HepG2 (cell line): ENCODE results near the gene PACSIN1. TPM values are rescaled to one million over a fixed set of nuclear protein-coding genes. Genes with fewer than 3 reads are reported as not detected.

Source experiments
- ATAC-seq: fragments of 200-7000 bp; cut with Tn5 transposase; 3 replicates; pipeline ENCODE4 v1.9.1; 2020; ENCODE audit warnings: mild to moderate bottlenecking, moderate library complexity
- BruUV-seq: library from RNA; stranded (reverse); fragments of 400-500 nt; replicated peaks from 2 replicates; lab custom pipeline; 2021; lab: Mats Ljungman, UMichigan
- CTCF ChIA-PET: fragments of 300-600 bp; formaldehyde crosslinking; extraction: SDS; loops from one replicate; lab custom pipeline; 2021; ENCODE audit warnings: low total read pairs, inconsistent platforms, low intra/inter-chr PET ratio; lab: Yijun Ruan, JAX
- POLR2A ChIA-PET: fragments of 350-600 bp; sonication (Branson Sonifier 250); formaldehyde crosslinking; loops from one replicate; lab custom pipeline; 2020; ENCODE audit warnings: antibody characterized with exemption, inconsistent platforms; lab: Yijun Ruan, JAX
- DNase-seq: peaks from one replicate; pipeline ENCODE4 v3.0.0-alpha.2; 2015; ENCODE audit warnings: low spot score
- FAIRE-seq: peaks from 3 replicates; lab custom pipeline; 2011; peaks lifted over from hg19 to GRCh38; lab: Jason Lieb, UNC
- H2AFZ ChIP-seq: one replicate; pipeline ENCODE4 v1.6.1; 2011; ENCODE audit warnings: low read length, inconsistent platforms
- H3K27ac ChIP-seq: fragments of 300-600 bp; 3 replicates; pipeline ENCODE4 v1.8.0; 2011; ENCODE audit warnings: mixed run types, mild to moderate bottlenecking, mixed read lengths, low read length, inconsistent platforms; ENCODE audit not compliant: insufficient read depth; ENCODE audit errors: extremely low read length
- H3K27me3 ChIP-seq, 2 experiments: fragments of 200-600 bp in 1 of 2; 2 replicates in 1 of 2; 3 replicates in 1 of 2; pipeline versions ENCODE4 v1.6.0 to v1.8.0; 2011; ENCODE audit warnings: low read length in 2 of 2, mild to moderate bottlenecking in 2 of 2, moderate library complexity in 2 of 2, inconsistent platforms in 1 of 2; ENCODE audit not compliant: insufficient read depth in 2 of 2, control insufficient read depth in 1 of 2
- H3K36me3 ChIP-seq, 2 experiments: fragments of 200-600 bp in 1 of 2; replicated peaks in 1 of 2; 2 replicates in 1 of 2; 3 replicates in 1 of 2; pipeline versions ENCODE4 v1.5.1 to v1.8.0; 2011; ENCODE audit warnings: low read length in 2 of 2, inconsistent platforms in 1 of 2; ENCODE audit not compliant: insufficient read depth in 2 of 2, control insufficient read depth in 1 of 2
- H3K4me1 ChIP-seq: 2 replicates; pipeline ENCODE4 v1.5.1; 2012; ENCODE audit warnings: low read length, inconsistent platforms; ENCODE audit not compliant: insufficient read depth
- H3K4me2 ChIP-seq: 2 replicates; pipeline ENCODE4 v1.6.0; 2011; ENCODE audit warnings: low read depth, low read length, inconsistent platforms
- H3K4me3 ChIP-seq, 3 experiments: fragments of 200-600 bp in 1 of 3; sonication (generic), shearing (Covaris generic) in 1 of 3; replicated peaks in 1 of 3; 2 replicates each; pipeline ENCODE4 v1.5.1; 2011 to 2016; ENCODE audit warnings: low read length in 3 of 3, inconsistent platforms in 2 of 3, low read depth in 2 of 3, mild to moderate bottlenecking in 2 of 3, control low read depth in 1 of 3, mixed read lengths in 1 of 3; ENCODE audit not compliant: insufficient read depth in 1 of 3
- H3K79me2 ChIP-seq: one replicate; pipeline ENCODE4 v1.6.1; 2011; ENCODE audit warnings: low read length, inconsistent platforms; ENCODE audit not compliant: insufficient read depth
- H3K9ac ChIP-seq: 2 replicates; pipeline ENCODE4 v1.6.0; 2011; ENCODE audit warnings: mild to moderate bottlenecking, low read depth, low read length, inconsistent platforms; ENCODE audit not compliant: insufficient read depth
- H3K9me3 ChIP-seq: 2 replicates; pipeline ENCODE4 v1.5.1; 2012; ENCODE audit warnings: mild to moderate bottlenecking, low read length
- H4K20me1 ChIP-seq: 2 replicates; pipeline ENCODE4 v1.6.0; 2011; ENCODE audit warnings: inconsistent platforms, mild to moderate bottlenecking, low read length, moderate library complexity; ENCODE audit not compliant: insufficient read depth
- KLF15 ChIP-seq: sonication (generic); formaldehyde crosslinking; IDR thresholded peaks from 2 replicates; pipeline ENCODE4 v1.8.1; 2023; ENCODE audit warnings: borderline replicate concordance, mild to moderate bottlenecking, inconsistent platforms, missing genetic modification reagents, mixed read lengths
- PHF20 ChIP-seq: sonication (generic); formaldehyde crosslinking; IDR thresholded peaks from 2 replicates; pipeline ENCODE4 v1.5.0; 2020; ENCODE audit warnings: mild to moderate bottlenecking, missing genetic modification reagents
- RNF2 ChIP-seq: fragments of 450-650 bp; conservative IDR thresholded peaks from 2 replicates; pipeline ENCODE4 v1.6.1; 2016; ENCODE audit warnings: low read depth
- SALL1 ChIP-seq: sonication (generic); formaldehyde crosslinking; IDR thresholded peaks from 2 replicates; pipeline ENCODE4 v1.8.0; 2022; ENCODE audit warnings: mild to moderate bottlenecking, missing genetic modification reagents
- SMC3 ChIP-seq: IDR thresholded peaks from 2 replicates; pipeline ENCODE4 v1.6.1; 2011; ENCODE audit warnings: low read length, improper control_type of control experiment
- XRCC5 ChIP-seq: fragments of 200-400 bp; formaldehyde crosslinking; optimal IDR thresholded peaks from 2 replicates; pipeline ENCODE3; 2017; ENCODE audit warnings: mild to moderate bottlenecking, low read length
- ZNF263 ChIP-seq: sonication (generic); formaldehyde crosslinking; IDR thresholded peaks from 2 replicates; pipeline ENCODE4 v1.4.0; 2020; ENCODE audit warnings: missing genetic modification reagents
- ZNF34 ChIP-seq: sonication (generic); formaldehyde crosslinking; IDR thresholded peaks from 2 replicates; pipeline ENCODE4 v1.4.0; 2020; ENCODE audit warnings: mild to moderate bottlenecking, missing genetic modification reagents, borderline replicate concordance
- ZNF350 ChIP-seq: sonication (generic); formaldehyde crosslinking; IDR thresholded peaks from 2 replicates; pipeline ENCODE4 v1.4.0; 2020; ENCODE audit warnings: mild to moderate bottlenecking, low read depth, missing genetic modification reagents, borderline replicate concordance
- ZNF605 ChIP-seq: sonication (generic); formaldehyde crosslinking; IDR thresholded peaks from 2 replicates; pipeline ENCODE4 v1.8.0; 2022; ENCODE audit warnings: mild to moderate bottlenecking, missing genetic modification reagents
- WGBS: methylation state at CpG from one replicate; pipeline ENCODE4 v1.1.6; 2017; ENCODE audit warnings: low lambda C conversion rate; 5-methylcytosine and 5-hydroxymethylcytosine counted together
- in situ Hi-C: cut with HindIII; loops from 2 replicates; pipeline ENCODE4 v1.10.0; 2017; ENCODE audit warnings: low pct_unique_long_range_greater_than_20kb; ENCODE audit not compliant: extremely low pct_ligation_motif_present
- intact Hi-C: fragments of 100-400 bp; cut with micrococcal nuclease; formaldehyde crosslinking; loops from one replicate; pipeline ENCODE4 v1.10.0; 2022; ENCODE audit not compliant: unreplicated experiment
- polyA plus RNA-seq, 8 experiments: library from polyadenylated mRNA; depleted of rRNA in 3 of 8; stranded (reverse) in 7 of 8; unstranded in 1 of 8; fragments of >200 nt; fragmentation: Illumina TruSeq in 4 of 8; extraction: Trizol in 4 of 8; gene quantifications; 2 replicates each; pipeline versions ENCODE4 v1.2.1 to v1.2.3, GENCODE V29; 2011 to 2016; ENCODE audit warnings: low read depth in 4 of 8, missing spikeins in 1 of 8, mixed read lengths in 1 of 8; ENCODE audit not compliant: insufficient read depth in 1 of 8
- total RNA-seq, 5 experiments: library from RNA; depleted of rRNA; stranded (reverse); fragments of >200 nt; fragmentation: Illumina TruSeq; extraction: Trizol; gene quantifications; 2 replicates each; pipeline ENCODE4 v1.2.3, GENCODE V29; 2016; ENCODE audit warnings: low read depth in 1 of 5
- TF ChIP-seq, protein P1 (sequence below): sonication (generic); formaldehyde crosslinking; IDR thresholded peaks from 2 replicates; pipeline ENCODE4 v1.8.0; 2022; ENCODE audit warnings: low read depth, missing genetic modification reagents
- TF ChIP-seq, protein P2 (sequence below): sonication (generic); formaldehyde crosslinking; IDR thresholded peaks from 2 replicates; pipeline ENCODE4 v1.5.0; 2020; ENCODE audit warnings: mild to moderate bottlenecking, missing genetic modification reagents

The PACSIN1 gene
- total and polyA plus RNA-seq, 2 of the 13 experiments (the other 11 are each of a cell fraction or from before 2014, with no cell fraction given): not detected

DNA sequence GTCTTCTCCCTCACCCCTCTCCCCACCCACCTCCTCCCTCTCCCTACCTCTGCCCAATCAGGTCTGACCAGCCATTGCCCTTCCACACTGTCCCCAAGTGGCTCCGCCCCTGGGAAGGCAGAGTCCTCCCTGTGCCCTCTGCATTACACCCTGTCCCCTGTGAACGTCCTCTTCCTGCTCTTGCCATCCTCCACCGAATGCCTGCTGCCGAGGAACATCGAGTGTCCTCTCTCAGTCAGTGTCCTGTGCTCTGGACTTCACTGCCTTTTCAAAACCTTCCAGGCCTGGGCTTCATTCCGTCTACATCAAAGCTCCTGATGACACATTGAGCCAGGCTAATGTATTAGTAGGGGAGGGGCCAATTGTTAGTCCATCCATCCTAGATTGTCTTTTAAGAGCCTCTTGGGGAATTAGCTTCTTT lies 3.3 kb upstream of the PACSIN1 start:
- Histone ChIP-seq H2AFZ (no peak overlapping the region), H3K36me3 (no peaks in the 10 kb centered on the region), H4K20me1 (peaks cover 2% of the 10 kb centered on the region; the same call in 1 of the 2 replicates), H3K9me3 (no peaks in the 10 kb centered on the region), H3K4me1 (peaks cover 48% of the 10 kb centered on the region), H3K27ac (no peak overlapping the region)
- POLR2A ChIA-PET: interaction anchor here (1.0 to 1.3 kb wide), 3 partner anchors 13 to 147 kb away, joined by 3 read pairs; partner anchors contain the start of gene RPS10
- no TSS peak for BruUV-seq
- ATAC-seq: peak; percentile 28
- FAIRE-seq: peak; percentile 30
- intact Hi-C loops: loop anchor here (2.0 kb wide), 1 partner anchor 62 kb away; no protein-coding TSS in a partner anchor
- 0 out of 2 replicates have a peak, but pooled peaks have one; percentile 31 for TF ChIP-seq ZNF350 (CRISPR knock-in tag)
- TF ChIP-seq ZNF605 (CRISPR knock-in tag): 0 out of 2 replicates have a peak, but pooled peaks have one; percentile 21
- peak; percentile 23 for TF ChIP-seq XRCC5
- TF ChIP-seq, protein P1, sequence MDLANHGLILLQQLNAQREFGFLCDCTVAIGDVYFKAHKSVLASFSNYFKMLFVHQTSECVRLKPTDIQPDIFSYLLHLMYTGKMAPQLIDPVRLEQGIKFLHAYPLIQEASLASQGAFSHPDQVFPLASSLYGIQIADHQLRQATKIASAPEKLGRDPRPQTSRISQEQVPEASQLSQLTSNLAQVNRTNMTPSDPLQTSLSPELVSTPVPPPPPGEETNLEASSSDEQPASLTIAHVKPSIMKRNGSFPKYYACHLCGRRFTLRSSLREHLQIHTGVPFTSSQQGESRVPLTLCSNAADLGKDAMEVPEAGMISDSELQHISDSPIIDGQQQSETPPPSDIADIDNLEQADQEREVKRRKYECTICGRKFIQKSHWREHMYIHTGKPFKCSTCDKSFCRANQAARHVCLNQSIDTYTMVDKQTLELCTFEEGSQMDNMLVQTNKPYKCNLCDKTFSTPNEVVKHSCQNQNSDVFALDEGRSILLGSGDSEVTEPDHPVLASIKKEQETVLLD (CRISPR knock-in tag): no peak
- TF ChIP-seq PHF20 (CRISPR knock-in tag): no peak
- no peak for TF ChIP-seq KLF15 (CRISPR knock-in tag)
- peak; percentile 99 for TF ChIP-seq ZNF263 (CRISPR knock-in tag)
- no peak for TF ChIP-seq ZNF34
- no peak for TF ChIP-seq SALL1 (CRISPR knock-in tag)
- no peak for TF ChIP-seq SMC3
- TF ChIP-seq, protein P2, sequence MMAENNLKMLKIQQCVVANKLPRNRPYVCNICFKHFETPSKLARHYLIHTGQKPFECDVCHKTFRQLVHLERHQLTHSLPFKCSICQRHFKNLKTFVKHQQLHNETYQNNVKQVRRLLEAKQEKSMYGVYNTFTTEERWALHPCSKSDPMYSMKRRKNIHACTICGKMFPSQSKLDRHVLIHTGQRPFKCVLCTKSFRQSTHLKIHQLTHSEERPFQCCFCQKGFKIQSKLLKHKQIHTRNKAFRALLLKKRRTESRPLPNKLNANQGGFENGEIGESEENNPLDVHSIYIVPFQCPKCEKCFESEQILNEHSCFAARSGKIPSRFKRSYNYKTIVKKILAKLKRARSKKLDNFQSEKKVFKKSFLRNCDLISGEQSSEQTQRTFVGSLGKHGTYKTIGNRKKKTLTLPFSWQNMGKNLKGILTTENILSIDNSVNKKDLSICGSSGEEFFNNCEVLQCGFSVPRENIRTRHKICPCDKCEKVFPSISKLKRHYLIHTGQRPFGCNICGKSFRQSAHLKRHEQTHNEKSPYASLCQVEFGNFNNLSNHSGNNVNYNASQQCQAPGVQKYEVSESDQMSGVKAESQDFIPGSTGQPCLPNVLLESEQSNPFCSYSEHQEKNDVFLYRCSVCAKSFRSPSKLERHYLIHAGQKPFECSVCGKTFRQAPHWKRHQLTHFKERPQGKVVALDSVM: no peak
- no peak for TF ChIP-seq RNF2
- TF ChIP-seq, all 625 proteins: peak for 4
- DNase-seq: peak; percentile 36
- Histone ChIP-seq H3K27me3 (peaks cover 8 to 30% of the 10 kb centered on the region in 2 experiments; a peak in 4 of 5 replicates), H3K9ac (no peak overlapping the region), H3K79me2 (no peaks in the 10 kb centered on the region), H3K4me3 (peak overlapping the region in 1 of 3 experiments; percentile 39; a peak in 1 of 6 replicates), H3K4me2 (peak overlapping the region; percentile 67)
- in situ Hi-C loops: loop anchor here (10.0 kb wide), 1 partner anchor 142 kb away; no protein-coding TSS in a partner anchor
- WGBS: 0% methylated on average over 6 of the region's 6 CpGs
- CTCF ChIA-PET: interaction anchor here (1.4 kb wide), 1 partner anchor 147 kb away, joined by 3 read pairs; no protein-coding TSS in a partner anchor
